OCI-M1 (cell line): ENCODE measurements around the gene CABLES2.

Experiments
- DNase-seq: peaks from one replicate; lab custom pipeline; 2025; lab: John Stamatoyannopoulos, UW

The CABLES2 gene

GRCh38 chr20:62347445-62347844, 59.6 kb downstream of the CABLES2 start:
- DNase-seq: no peak

DNA sequence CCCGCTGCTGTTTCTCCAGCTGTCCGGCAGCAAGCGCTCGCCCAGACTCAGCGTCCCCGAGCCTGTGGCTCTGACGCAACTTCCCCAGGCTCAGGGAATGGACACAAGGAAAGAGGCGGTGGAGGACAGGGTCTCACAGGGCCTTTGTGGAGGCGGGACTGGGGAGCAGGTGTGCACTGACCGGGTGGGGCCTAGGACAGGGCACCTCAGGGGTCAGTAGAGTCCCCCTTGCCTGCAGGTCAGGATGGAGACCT, 60.0 kb downstream of the CABLES2 start:
- DNase-seq: no peak

DNA sequence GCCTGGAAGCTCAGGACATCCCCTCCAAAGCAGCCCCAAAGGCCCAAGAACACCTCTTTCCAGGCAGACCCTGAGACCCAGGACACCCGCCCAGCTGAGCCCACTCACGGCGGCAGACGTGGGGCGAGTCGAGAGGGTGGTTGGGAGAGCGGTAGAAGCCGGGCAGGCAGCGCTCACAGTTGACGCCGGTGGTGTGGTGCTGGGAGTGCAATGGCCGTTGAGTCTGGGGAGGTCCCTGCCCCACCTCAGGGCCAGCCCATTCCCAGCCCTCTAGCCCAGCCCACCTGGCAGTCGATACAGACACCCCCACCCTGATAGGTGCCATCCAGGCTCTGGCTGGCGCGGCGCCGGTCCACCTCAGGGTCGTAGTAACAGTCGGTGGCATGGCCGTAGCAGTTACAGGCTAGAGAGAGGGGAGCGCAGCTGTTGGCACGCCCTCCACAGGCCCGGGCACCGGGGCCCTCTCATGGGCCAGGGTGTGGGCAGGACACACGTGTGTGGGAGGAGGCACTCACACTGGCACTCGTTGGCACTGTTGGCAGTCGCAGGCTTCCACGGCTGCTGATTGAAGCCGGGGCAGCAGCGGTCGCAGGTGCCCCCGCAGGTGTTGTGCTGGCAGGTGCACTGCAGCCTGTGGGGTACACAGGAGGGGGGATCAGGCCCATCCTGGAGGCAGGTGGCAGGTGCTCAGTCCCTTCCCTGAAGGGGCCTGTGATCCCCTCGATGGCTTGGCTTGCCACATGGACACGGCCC, 60.5 kb downstream of the CABLES2 start:
- no peak for DNase-seq

- DNase-seq: no peak
Observed at GRCh38 chr20:62345681-62346370, 61.3 kb downstream of the CABLES2 start.

DNA sequence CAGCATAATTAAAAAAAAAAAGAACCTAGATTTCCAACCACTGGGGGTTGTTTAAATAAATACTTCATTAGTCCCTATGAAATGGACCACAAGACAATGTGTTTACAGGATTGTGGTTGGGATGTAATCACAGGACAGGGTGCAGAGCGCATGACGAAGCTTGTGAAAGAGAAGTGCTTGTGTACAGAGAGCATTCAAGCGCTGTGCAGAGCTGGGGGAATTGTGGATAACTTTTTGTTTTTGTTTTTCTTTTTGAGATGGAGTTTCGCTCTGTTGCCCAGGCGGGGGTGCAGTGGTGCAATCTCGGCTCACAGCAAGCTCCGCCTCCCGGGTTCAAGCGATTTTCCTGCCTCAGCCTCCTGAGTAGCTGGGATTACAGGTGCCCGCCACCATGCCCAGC, 62.3 kb downstream of the CABLES2 start:
- no peak for DNase-seq

GRCh38 chr20:62344092-62344491, 63.0 kb downstream of the CABLES2 start:
- DNase-seq: no peak

DNA sequence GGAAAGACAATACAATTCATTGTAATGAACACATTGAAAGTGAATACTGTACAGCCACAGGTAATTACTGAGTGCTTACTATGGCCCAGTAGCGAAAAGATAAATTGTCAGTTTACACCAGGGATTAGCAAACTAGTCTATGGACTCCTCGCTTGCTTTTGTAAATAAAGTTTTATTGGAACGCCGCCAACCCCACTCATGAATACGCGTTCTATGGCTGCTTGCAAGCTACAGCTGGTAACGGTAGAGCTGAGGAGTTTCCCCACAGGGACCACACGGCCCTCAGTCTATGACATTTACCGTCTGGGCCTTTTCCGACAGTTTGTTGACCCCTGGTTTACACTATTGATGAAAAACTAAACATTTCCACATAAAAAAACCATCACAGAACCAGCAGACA, 64.2 kb downstream of the CABLES2 start:
- no peak for DNase-seq

DNA sequence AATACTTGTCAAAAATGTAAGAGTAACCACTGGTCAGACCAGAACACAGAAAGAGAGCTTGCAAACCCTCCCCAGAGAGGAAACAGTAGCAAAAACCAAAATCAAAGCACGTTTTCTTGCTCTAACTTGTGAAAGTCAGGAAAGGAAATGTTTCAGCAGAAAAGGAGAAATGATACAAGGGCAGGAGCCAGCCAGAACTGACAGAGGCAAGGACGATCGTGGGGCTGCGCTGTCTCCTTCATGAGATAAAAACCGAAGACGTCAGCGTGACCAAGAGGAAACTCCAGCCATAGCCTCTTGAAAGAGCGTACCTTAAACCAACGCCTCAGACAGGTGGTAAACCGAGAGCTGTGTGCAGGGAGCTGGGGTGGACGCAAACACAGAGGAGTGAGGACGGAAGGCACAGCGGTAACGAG, 67.4 kb downstream of the CABLES2 start:
- DNase-seq: peak; percentile 27
